Neural progenitor cell (in vitro differentiated cells): Measurements from ENCODE around the gene PPP4C.

Source experiments
- EZH2 ChIP-seq: fragments of 200-600 bp; sonication (generic); IDR thresholded peaks from 2 replicates; pipeline ENCODE4 v1.6.1; 2017; ENCODE audit warnings: antibody characterized with exemption, mild to moderate bottlenecking, moderate library complexity
- EZH2phosphoT487 ChIP-seq: fragments of 200-600 bp; sonication (generic); IDR thresholded peaks from 2 replicates; pipeline ENCODE4 v1.6.1; 2017; ENCODE audit warnings: antibody characterized with exemption
- TF ChIP-seq, protein P1 (sequence below): fragments of 200-600 bp; sonication (generic); IDR thresholded peaks from 2 replicates; pipeline ENCODE4 v1.5.1; 2017; ENCODE audit warnings: antibody characterized with exemption, mild to moderate bottlenecking

DNA sequence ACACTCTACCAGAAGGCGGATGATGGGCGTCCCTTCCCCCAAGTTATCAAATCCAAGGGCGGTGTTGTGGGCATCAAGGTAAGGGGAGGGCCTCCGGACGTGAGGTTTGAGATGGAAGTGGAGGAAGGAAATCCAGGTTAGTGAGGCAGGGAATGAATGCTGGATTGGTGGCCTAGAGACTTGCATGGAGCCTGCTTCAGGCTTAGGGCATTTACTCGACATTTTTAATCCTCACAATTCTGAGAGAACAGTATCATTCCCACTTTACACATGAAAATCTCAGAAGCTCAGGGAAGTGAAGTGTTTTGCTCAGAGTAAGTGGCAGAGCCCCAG, 8.2 kb upstream of the PPP4C start:
- TF ChIP-seq, protein P1, sequence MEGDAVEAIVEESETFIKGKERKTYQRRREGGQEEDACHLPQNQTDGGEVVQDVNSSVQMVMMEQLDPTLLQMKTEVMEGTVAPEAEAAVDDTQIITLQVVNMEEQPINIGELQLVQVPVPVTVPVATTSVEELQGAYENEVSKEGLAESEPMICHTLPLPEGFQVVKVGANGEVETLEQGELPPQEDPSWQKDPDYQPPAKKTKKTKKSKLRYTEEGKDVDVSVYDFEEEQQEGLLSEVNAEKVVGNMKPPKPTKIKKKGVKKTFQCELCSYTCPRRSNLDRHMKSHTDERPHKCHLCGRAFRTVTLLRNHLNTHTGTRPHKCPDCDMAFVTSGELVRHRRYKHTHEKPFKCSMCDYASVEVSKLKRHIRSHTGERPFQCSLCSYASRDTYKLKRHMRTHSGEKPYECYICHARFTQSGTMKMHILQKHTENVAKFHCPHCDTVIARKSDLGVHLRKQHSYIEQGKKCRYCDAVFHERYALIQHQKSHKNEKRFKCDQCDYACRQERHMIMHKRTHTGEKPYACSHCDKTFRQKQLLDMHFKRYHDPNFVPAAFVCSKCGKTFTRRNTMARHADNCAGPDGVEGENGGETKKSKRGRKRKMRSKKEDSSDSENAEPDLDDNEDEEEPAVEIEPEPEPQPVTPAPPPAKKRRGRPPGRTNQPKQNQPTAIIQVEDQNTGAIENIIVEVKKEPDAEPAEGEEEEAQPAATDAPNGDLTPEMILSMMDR, result no peak
- TF ChIP-seq EZH2, result no peak
- TF ChIP-seq EZH2phosphoT487, result no peak
